HepG2 (cell line): Measurements from ENCODE around the gene MICALL2. TPM values are rescaled to one million over a fixed set of nuclear protein-coding genes. Genes with fewer than 3 reads are reported as not detected.
A peak's percentile ranks its signal among the peaks of the same experiment; 100 is the strongest.

Source experiments
- ATF4 ChIP-seq, 2 experiments: fragments of 450-650 bp in 1 of 2; sonication (generic) in 1 of 2; formaldehyde crosslinking; IDR thresholded peaks; 2 replicates each; pipeline versions ENCODE4 v1.5.0 to v1.8.0; 2020 to 2022; ENCODE audit warnings: mild to moderate bottlenecking in 1 of 2, missing genetic modification reagents in 1 of 2
- BCLAF1 ChIP-seq: fragments of 450-650 bp; IDR thresholded peaks from 2 replicates; pipeline ENCODE4 v1.6.1; 2017; ENCODE audit warnings: mild to moderate bottlenecking
- DNMT3B ChIP-seq: conservative IDR thresholded peaks from 2 replicates; pipeline ENCODE4 v1.6.1; 2016; ENCODE audit warnings: missing biosample characterization, control low read depth
- MED1 ChIP-seq: sonication (generic); formaldehyde crosslinking; IDR thresholded peaks from 2 replicates; pipeline ENCODE4 v1.4.0; 2020; ENCODE audit warnings: missing genetic modification reagents
- MXD3 ChIP-seq: IDR thresholded peaks from 2 replicates; pipeline ENCODE4 v1.6.1; 2016; ENCODE audit warnings: mild to moderate bottlenecking, missing biosample characterization, missing genetic modification reagents
- PHF20 ChIP-seq: sonication (generic); formaldehyde crosslinking; IDR thresholded peaks from 2 replicates; pipeline ENCODE4 v1.5.0; 2020; ENCODE audit warnings: mild to moderate bottlenecking, missing genetic modification reagents
- POGZ ChIP-seq: sonication (generic); formaldehyde crosslinking; IDR thresholded peaks from 2 replicates; pipeline ENCODE4 v1.4.0; 2020; ENCODE audit warnings: mild to moderate bottlenecking, missing genetic modification reagents
- RAD21 ChIP-seq: fragments of 450-650 bp; formaldehyde crosslinking; IDR thresholded peaks from 2 replicates; pipeline ENCODE4 v1.5.0; 2020; ENCODE audit warnings: mild to moderate bottlenecking
- TBX2 ChIP-seq: sonication (generic); formaldehyde crosslinking; IDR thresholded peaks from 2 replicates; pipeline ENCODE4 v1.5.0; 2020; ENCODE audit warnings: missing genetic modification reagents, mild to moderate bottlenecking, borderline replicate concordance
- TCF7L2 ChIP-seq: IDR thresholded peaks from 2 replicates; pipeline ENCODE4 v1.6.1; 2011; ENCODE audit warnings: mild to moderate bottlenecking, low read depth, low read length, moderate library complexity
- TFE3 ChIP-seq: IDR thresholded peaks from 2 replicates; pipeline ENCODE4 v1.6.1; 2016
- ZHX1 ChIP-seq: sonication (generic); formaldehyde crosslinking; IDR thresholded peaks from 2 replicates; pipeline ENCODE4 v1.8.1; 2022; ENCODE audit warnings: low read depth, mild to moderate bottlenecking, missing genetic modification reagents
- ZNF335 ChIP-seq: sonication (generic); formaldehyde crosslinking; IDR thresholded peaks from 2 replicates; pipeline ENCODE4 v1.4.0; 2020; ENCODE audit warnings: missing genetic modification reagents
- ZNF839 ChIP-seq: sonication (generic); formaldehyde crosslinking; IDR thresholded peaks from 2 replicates; pipeline ENCODE4 v1.4.0; 2020; ENCODE audit warnings: missing genetic modification reagents, mild to moderate bottlenecking, borderline replicate concordance
- ZSCAN5A ChIP-seq: sonication (generic); formaldehyde crosslinking; IDR thresholded peaks from 2 replicates; pipeline ENCODE4 v1.8.0; 2022; ENCODE audit warnings: mild to moderate bottlenecking, missing genetic modification reagents, borderline replicate concordance
- polyA plus RNA-seq, 8 experiments: library from polyadenylated mRNA; depleted of rRNA in 3 of 8; stranded (reverse) in 7 of 8; unstranded in 1 of 8; fragments of >200 nt; fragmentation: Illumina TruSeq in 4 of 8; extraction: Trizol in 4 of 8; gene quantifications; 2 replicates each; pipeline versions ENCODE4 v1.2.1 to v1.2.3, GENCODE V29; 2011 to 2016; ENCODE audit warnings: low read depth in 4 of 8, missing spikeins in 1 of 8, mixed read lengths in 1 of 8; ENCODE audit not compliant: insufficient read depth in 1 of 8
- total RNA-seq, 5 experiments: library from RNA; depleted of rRNA; stranded (reverse); fragments of >200 nt; fragmentation: Illumina TruSeq; extraction: Trizol; gene quantifications; 2 replicates each; pipeline ENCODE4 v1.2.3, GENCODE V29; 2016; ENCODE audit warnings: low read depth in 1 of 5

Gene MICALL2
- total and polyA plus RNA-seq, 2 of the 13 experiments (the other 11 are each of a cell fraction or from before 2014, with no cell fraction given), result 5.8 to 12.4 TPM

GRCh38 chr7:1503816-1504775 lies 44.8 kb upstream of the MICALL2 start, which contains the start of gene INTS1 (continued):
- TF ChIP-seq ATF4 (CRISPR knock-in tag; IDR thresholded peaks at IDR 0.05) (0 out of 4 replicates have a peak, but pooled peaks of 1 of the 2 experiments have one; percentile 35), MED1 (CRISPR knock-in tag) (peak; percentile 75; the same call in 1 of the 2 replicates), MXD3 (no peak), DNMT3B (CRISPR knock-in tag) (no peak), BCLAF1 (no peak), TCF7L2 (no peak), TFE3 (CRISPR knock-in tag) (peak; percentile 67; the same call in 1 of the 2 replicates), ZNF839 (CRISPR knock-in tag) (0 out of 2 replicates have a peak, but pooled peaks have one; percentile 46), RAD21 (CRISPR knock-in tag) (peak; percentile 92), ZSCAN5A (CRISPR knock-in tag) (no peak), PHF20 (peak; percentile 98), POGZ (CRISPR knock-in tag) (peak; percentile 46; the same call in 1 of the 2 replicates), TBX2 (CRISPR knock-in tag) (peak; percentile 63; the same call in 1 of the 2 replicates), ZNF335 (CRISPR knock-in tag) (peak; percentile 97), ZHX1 (CRISPR knock-in tag) (peak; percentile 32; the same call in 1 of the 2 replicates)
